ENCODE results near the gene RAP1A.
A peak's percentile ranks its signal among the peaks of the same experiment; 100 is the strongest.
"Not testable (repeated sequence)": the region's sequence is repeated elsewhere in the genome, so short reads cannot be mapped to it uniquely, and the experiment has no call there.

RAP1A gene

GRCh38 chr1:111629190-111629954, 9.8 kb downstream of the RAP1A start:
- no peak for DNase-seq (ENCODE audit: low spot score)

- DNase-seq (ENCODE audit: low spot score), result no peak
Measured at GRCh38 chr1:111630567-111630966, 11.0 kb downstream of the RAP1A start.

GRCh38 chr1:111631502-111631901, 11.9 kb downstream of the RAP1A start:
- no peak for DNase-seq (ENCODE audit: low spot score)

- not testable (repeated sequence) for DNase-seq (ENCODE audit: low spot score)
Measured at GRCh38 chr1:111632771-111633170, 13.2 kb downstream of the RAP1A start.

- DNase-seq (ENCODE audit: low spot score), result no peak
Measured at GRCh38 chr1:111633736-111634247, 14.2 kb downstream of the RAP1A start.

- no peak for DNase-seq (ENCODE audit: low spot score)
Measured at GRCh38 chr1:111635324-111636009, 15.9 kb downstream of the RAP1A start.

GRCh38 chr1:111638320-111638719, 18.7 kb downstream of the RAP1A start:
- DNase-seq (ENCODE audit: low spot score), result no peak

GRCh38 chr1:111639602-111640198, 20.1 kb downstream of the RAP1A start:
- DNase-seq (ENCODE audit: low spot score), result no peak

GRCh38 chr1:111643097-111643496, 23.5 kb downstream of the RAP1A start:
- DNase-seq (ENCODE audit: low spot score), result no peak

- no peak for DNase-seq (ENCODE audit: low spot score)
Measured at GRCh38 chr1:111643696-111644095, 24.1 kb downstream of the RAP1A start.

- DNase-seq (ENCODE audit: low spot score), result no peak
Measured at GRCh38 chr1:111644506-111644905, 24.9 kb downstream of the RAP1A start.

GRCh38 chr1:111647736-111648135, 28.1 kb downstream of the RAP1A start:
- DNase-seq (ENCODE audit: low spot score), result no peak

- DNase-seq (ENCODE audit: low spot score), result no peak
Measured at GRCh38 chr1:111648806-111649205, 29.2 kb downstream of the RAP1A start.

GRCh38 chr1:111649227-111649626, 29.6 kb downstream of the RAP1A start:
- no peak for DNase-seq (ENCODE audit: low spot score)

- no peak for DNase-seq (ENCODE audit: low spot score)
Measured at GRCh38 chr1:111649648-111650047, 30.1 kb downstream of the RAP1A start.

- DNase-seq (ENCODE audit: low spot score), result no peak
Measured at GRCh38 chr1:111653709-111654108, 34.1 kb downstream of the RAP1A start.

GRCh38 chr1:111654839-111655238, 35.2 kb downstream of the RAP1A start:
- DNase-seq (ENCODE audit: low spot score), result no peak

GRCh38 chr1:111656086-111657017, 36.8 kb downstream of the RAP1A start:
- peak; percentile 58 for DNase-seq (ENCODE audit: low spot score)

GRCh38 chr1:111658622-111659021, 39.0 kb downstream of the RAP1A start:
- DNase-seq (ENCODE audit: low spot score), result no peak

- DNase-seq (ENCODE audit: low spot score), result no peak
Measured at GRCh38 chr1:111660204-111661150, 40.9 kb downstream of the RAP1A start.

Measured in SK-N-DZ (cell line).